T47D (cell line): ENCODE results near the gene SHISA9.
A peak's percentile ranks its signal among the peaks of the same experiment; 100 is the strongest.
"Not testable (repeated sequence)": the region's sequence is repeated elsewhere in the genome, so short reads cannot be mapped to it uniquely, and the experiment has no call there.

Experiments used
- DNase-seq, 2 experiments: peaks; one replicate each; pipeline versions ENCODE4 v3.0.0 to v3.0.0-alpha.2; 2011 to 2012; ENCODE audit warnings: low read depth in 1 of 2, low spot score in 1 of 2
- JUND ChIP-seq: IDR thresholded peaks from 2 replicates; pipeline ENCODE4 v1.6.1; 2012; ENCODE audit warnings: low read depth
- in situ Hi-C: cut with HindIII; loops from 2 replicates; pipeline ENCODE4 v1.10.0; 2016; ENCODE audit warnings: low sequenced_read_pairs, low pct_unique_long_range_greater_than_20kb

SHISA9 gene

GRCh38 chr16:12901597-12902461 is at the start of gene SHISA9:
Gene SHISA9 (plus strand): TSS chr16:12901598.
- DNase-seq: peak in 1 of 2 experiments; percentile 49
- TF ChIP-seq JUND: no peak
- in situ Hi-C loops: no loop called here

- TF ChIP-seq JUND: no peak
Measured at GRCh38 chr16:12853972-12854371, 47.4 kb upstream of the SHISA9 start.

GRCh38 chr16:12857435-12857834 is 44.0 kb upstream of the SHISA9 start:
- in situ Hi-C loops, DNase-seq: not testable (repeated sequence)

More at GRCh38 chr16:12853972-12854371, 47.4 kb upstream of the SHISA9 start:
- no peak for DNase-seq
- in situ Hi-C loops: no loop called here

- TF ChIP-seq JUND: no peak
- in situ Hi-C loops: no loop called here
- DNase-seq: no peak
Measured at GRCh38 chr16:12862327-12862726, 39.1 kb upstream of the SHISA9 start.

- no peak for TF ChIP-seq JUND
- in situ Hi-C loops: no loop called here
- DNase-seq: no peak
Measured at GRCh38 chr16:12862941-12863340, 38.5 kb upstream of the SHISA9 start.

GRCh38 chr16:12866981-12867551 is 34.3 kb upstream of the SHISA9 start:
- no peak for TF ChIP-seq JUND

GRCh38 chr16:12868169-12868568 is 33.2 kb upstream of the SHISA9 start:
- DNase-seq: no peak

More at GRCh38 chr16:12866981-12867551, 34.3 kb upstream of the SHISA9 start:
- no peak for DNase-seq
- in situ Hi-C loops: no loop called here

GRCh38 chr16:12868788-12869187 is 32.6 kb upstream of the SHISA9 start:
- in situ Hi-C loops: no loop called here
- DNase-seq: no peak
- TF ChIP-seq JUND: no peak

More at GRCh38 chr16:12868169-12868568, 33.2 kb upstream of the SHISA9 start:
- no peak for TF ChIP-seq JUND
- in situ Hi-C loops: no loop called here

GRCh38 chr16:12869698-12870427 is 31.5 kb upstream of the SHISA9 start:
- no peak for DNase-seq
- in situ Hi-C loops: no loop called here
- no peak for TF ChIP-seq JUND

- in situ Hi-C loops: no loop called here
- no peak for DNase-seq
- TF ChIP-seq JUND: no peak
Measured at GRCh38 chr16:12871784-12872183, 29.6 kb upstream of the SHISA9 start.

GRCh38 chr16:12874186-12874585 is 27.2 kb upstream of the SHISA9 start:
- no peak for DNase-seq
- TF ChIP-seq JUND: no peak
- in situ Hi-C loops: no loop called here

GRCh38 chr16:12876778-12877177 is 24.6 kb upstream of the SHISA9 start:
- DNase-seq: no peak
- in situ Hi-C loops: no loop called here
- no peak for TF ChIP-seq JUND

- in situ Hi-C loops: no loop called here
- no peak for DNase-seq
Measured at GRCh38 chr16:12878973-12879372, 22.4 kb upstream of the SHISA9 start.

More at GRCh38 chr16:12878973-12879372, 22.4 kb upstream of the SHISA9 start:
- no peak for TF ChIP-seq JUND
